GM13977 (cell line): ENCODE data around the gene PDE1C.

ENCODE experiments used
- DNase-seq: peaks from one replicate; pipeline ENCODE4 v3.0.0; 2012; ENCODE audit warnings: low spot score
- CTCF ChIP-seq: IDR thresholded peaks from 2 replicates; pipeline ENCODE4 v1.5.1; 2012; ENCODE audit warnings: mild to moderate bottlenecking, control low read depth; ENCODE audit not compliant: insufficient read depth; ENCODE audit errors: extremely low read depth, missing control alignments
- in situ Hi-C: fragments of 300-500 bp; cut with MboI; formaldehyde crosslinking; loops from one replicate; pipeline ENCODE4 v1.12.0; 2022; ENCODE audit warnings: low sequenced_read_pairs, low pct_unique_long_range_greater_than_20kb, mixed read lengths, inconsistent platforms; ENCODE audit not compliant: unreplicated experiment

Gene PDE1C

GRCh38 chr7:32062150-32062549 lies 8.1 kb downstream of the PDE1C start:
- in situ Hi-C loops = no loop called here
- TF ChIP-seq CTCF = peak; percentile 67
- no peak for DNase-seq

GRCh38 chr7:32061346-32061745 lies 8.9 kb downstream of the PDE1C start:
- no peak for TF ChIP-seq CTCF
- no peak for DNase-seq
- in situ Hi-C loops = no loop called here

- in situ Hi-C loops = no loop called here
- DNase-seq = no peak
- TF ChIP-seq CTCF = no peak
These were observed 10.8 kb downstream of the PDE1C start for GRCh38 chr7:32059289-32060011.

GRCh38 chr7:32058002-32058401 lies 12.2 kb downstream of the PDE1C start:
- no peak for DNase-seq
- in situ Hi-C loops = no loop called here
- no peak for TF ChIP-seq CTCF

GRCh38 chr7:32056767-32057166 lies 13.4 kb downstream of the PDE1C start:
- DNase-seq = no peak

GRCh38 chr7:32053204-32053603 lies 17.0 kb downstream of the PDE1C start:
- no peak for DNase-seq
- in situ Hi-C loops = no loop called here
- no peak for TF ChIP-seq CTCF

More at GRCh38 chr7:32056767-32057166, 13.4 kb downstream of the PDE1C start:
- no peak for TF ChIP-seq CTCF
- in situ Hi-C loops = no loop called here
